HepG2 (cell line): ENCODE results near the gene ABHD15. TPM values are rescaled to one million over a fixed set of nuclear protein-coding genes. Genes with fewer than 3 reads are reported as not detected.

Source experiments
- ATF1 ChIP-seq: IDR thresholded peaks from 2 replicates; pipeline ENCODE4 v1.6.1; 2016; ENCODE audit warnings: mild to moderate bottlenecking, control low read depth
- ATRX ChIP-seq: sonication (generic); formaldehyde crosslinking; IDR thresholded peaks from 2 replicates; pipeline ENCODE4 v1.4.0; 2020; ENCODE audit warnings: missing genetic modification reagents, borderline replicate concordance
- KDM5B ChIP-seq: sonication (generic); formaldehyde crosslinking; IDR thresholded peaks from 2 replicates; pipeline ENCODE4 v1.4.0; 2020; ENCODE audit warnings: missing genetic modification reagents, mild to moderate bottlenecking, borderline replicate concordance
- RFX5 ChIP-seq: IDR thresholded peaks from 2 replicates; pipeline ENCODE4 v1.6.1; 2011; ENCODE audit warnings: low read depth, low read length, improper control_type of control experiment
- SETDB1 ChIP-seq: sonication (generic); formaldehyde crosslinking; IDR thresholded peaks from 2 replicates; pipeline ENCODE4 v1.5.1; 2020; ENCODE audit warnings: missing genetic modification reagents, mild to moderate bottlenecking, borderline replicate concordance
- ZNF451 ChIP-seq: sonication (generic); formaldehyde crosslinking; IDR thresholded peaks from 2 replicates; pipeline ENCODE4 v1.5.0; 2020; ENCODE audit warnings: mild to moderate bottlenecking, missing genetic modification reagents
- ZSCAN20 ChIP-seq: sonication (generic); formaldehyde crosslinking; IDR thresholded peaks from 2 replicates; pipeline ENCODE4 v1.4.0; 2020; ENCODE audit warnings: missing genetic modification reagents, mild to moderate bottlenecking, borderline replicate concordance
- polyA plus RNA-seq, 8 experiments: library from polyadenylated mRNA; depleted of rRNA in 3 of 8; stranded (reverse) in 7 of 8; unstranded in 1 of 8; fragments of >200 nt; fragmentation: Illumina TruSeq in 4 of 8; extraction: Trizol in 4 of 8; gene quantifications; 2 replicates each; pipeline versions ENCODE4 v1.2.1 to v1.2.3, GENCODE V29; 2011 to 2016; ENCODE audit warnings: low read depth in 4 of 8, missing spikeins in 1 of 8, mixed read lengths in 1 of 8; ENCODE audit not compliant: insufficient read depth in 1 of 8
- total RNA-seq, 5 experiments: library from RNA; depleted of rRNA; stranded (reverse); fragments of >200 nt; fragmentation: Illumina TruSeq; extraction: Trizol; gene quantifications; 2 replicates each; pipeline ENCODE4 v1.2.3, GENCODE V29; 2016; ENCODE audit warnings: low read depth in 1 of 5
- TF ChIP-seq, protein P1 (sequence below): sonication (generic); formaldehyde crosslinking; IDR thresholded peaks from one replicate; pipeline ENCODE4 v1.5.1; 2020; ENCODE audit warnings: mild to moderate bottlenecking, missing genetic modification reagents; ENCODE audit errors: not compliant biosample characterization
- TF ChIP-seq, protein P2 (sequence below): sonication (generic); formaldehyde crosslinking; IDR thresholded peaks from 2 replicates; pipeline ENCODE4 v1.5.0; 2020; ENCODE audit warnings: mild to moderate bottlenecking, missing genetic modification reagents, borderline replicate concordance
- TF ChIP-seq, protein P3 (sequence below): sonication (generic); formaldehyde crosslinking; IDR thresholded peaks from 2 replicates; pipeline ENCODE4 v1.8.0; 2022; ENCODE audit warnings: mild to moderate bottlenecking, missing genetic modification reagents

The ABHD15 gene
- total and polyA plus RNA-seq, 2 of the 13 experiments (the other 11 are each of a cell fraction or from before 2014, with no cell fraction given) = 2.4 to 7.7 TPM

DNA sequence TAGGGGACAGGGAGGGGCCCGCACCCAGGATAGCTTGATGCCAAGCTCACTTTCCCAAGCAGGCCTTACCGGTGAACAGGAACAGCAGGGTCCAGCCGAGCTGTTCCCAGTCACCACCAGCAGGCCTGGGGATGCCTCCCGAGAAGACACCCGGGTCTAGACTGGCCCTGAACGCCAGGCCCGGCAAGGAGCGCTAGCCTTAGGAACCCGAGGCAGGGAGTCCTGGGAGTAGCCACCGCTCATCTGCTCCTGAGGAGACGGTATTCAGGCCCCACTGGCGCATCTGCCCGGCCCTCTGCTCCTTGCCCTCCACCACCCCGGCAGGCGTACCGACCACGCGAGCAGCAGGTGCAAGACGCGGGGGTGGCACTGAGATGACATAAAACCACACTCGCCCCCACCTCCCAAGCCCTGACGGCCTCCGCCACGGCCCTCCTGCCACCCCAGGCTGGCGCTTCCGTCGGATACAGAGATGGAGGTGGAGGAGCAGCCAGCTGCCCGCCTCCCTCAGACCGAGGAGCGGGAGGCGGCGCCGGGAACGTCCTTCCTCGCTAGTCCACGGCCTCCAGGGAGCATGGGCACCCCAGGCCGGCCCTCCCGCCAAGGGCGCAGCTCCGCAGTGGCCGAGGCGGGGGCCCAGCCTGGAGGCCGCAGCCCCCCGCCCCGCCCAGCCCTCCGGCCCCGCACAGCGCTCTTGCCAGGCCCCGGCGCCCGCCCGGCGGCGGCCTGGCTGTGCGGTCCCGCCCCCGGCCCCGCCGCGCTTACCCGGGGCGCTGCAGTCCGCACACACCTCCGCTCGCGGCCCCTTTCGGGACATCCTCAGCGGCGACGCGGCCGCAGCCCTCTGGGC is 21.9 kb upstream of the ABHD15 start (continued):
- TF ChIP-seq, protein P1, sequence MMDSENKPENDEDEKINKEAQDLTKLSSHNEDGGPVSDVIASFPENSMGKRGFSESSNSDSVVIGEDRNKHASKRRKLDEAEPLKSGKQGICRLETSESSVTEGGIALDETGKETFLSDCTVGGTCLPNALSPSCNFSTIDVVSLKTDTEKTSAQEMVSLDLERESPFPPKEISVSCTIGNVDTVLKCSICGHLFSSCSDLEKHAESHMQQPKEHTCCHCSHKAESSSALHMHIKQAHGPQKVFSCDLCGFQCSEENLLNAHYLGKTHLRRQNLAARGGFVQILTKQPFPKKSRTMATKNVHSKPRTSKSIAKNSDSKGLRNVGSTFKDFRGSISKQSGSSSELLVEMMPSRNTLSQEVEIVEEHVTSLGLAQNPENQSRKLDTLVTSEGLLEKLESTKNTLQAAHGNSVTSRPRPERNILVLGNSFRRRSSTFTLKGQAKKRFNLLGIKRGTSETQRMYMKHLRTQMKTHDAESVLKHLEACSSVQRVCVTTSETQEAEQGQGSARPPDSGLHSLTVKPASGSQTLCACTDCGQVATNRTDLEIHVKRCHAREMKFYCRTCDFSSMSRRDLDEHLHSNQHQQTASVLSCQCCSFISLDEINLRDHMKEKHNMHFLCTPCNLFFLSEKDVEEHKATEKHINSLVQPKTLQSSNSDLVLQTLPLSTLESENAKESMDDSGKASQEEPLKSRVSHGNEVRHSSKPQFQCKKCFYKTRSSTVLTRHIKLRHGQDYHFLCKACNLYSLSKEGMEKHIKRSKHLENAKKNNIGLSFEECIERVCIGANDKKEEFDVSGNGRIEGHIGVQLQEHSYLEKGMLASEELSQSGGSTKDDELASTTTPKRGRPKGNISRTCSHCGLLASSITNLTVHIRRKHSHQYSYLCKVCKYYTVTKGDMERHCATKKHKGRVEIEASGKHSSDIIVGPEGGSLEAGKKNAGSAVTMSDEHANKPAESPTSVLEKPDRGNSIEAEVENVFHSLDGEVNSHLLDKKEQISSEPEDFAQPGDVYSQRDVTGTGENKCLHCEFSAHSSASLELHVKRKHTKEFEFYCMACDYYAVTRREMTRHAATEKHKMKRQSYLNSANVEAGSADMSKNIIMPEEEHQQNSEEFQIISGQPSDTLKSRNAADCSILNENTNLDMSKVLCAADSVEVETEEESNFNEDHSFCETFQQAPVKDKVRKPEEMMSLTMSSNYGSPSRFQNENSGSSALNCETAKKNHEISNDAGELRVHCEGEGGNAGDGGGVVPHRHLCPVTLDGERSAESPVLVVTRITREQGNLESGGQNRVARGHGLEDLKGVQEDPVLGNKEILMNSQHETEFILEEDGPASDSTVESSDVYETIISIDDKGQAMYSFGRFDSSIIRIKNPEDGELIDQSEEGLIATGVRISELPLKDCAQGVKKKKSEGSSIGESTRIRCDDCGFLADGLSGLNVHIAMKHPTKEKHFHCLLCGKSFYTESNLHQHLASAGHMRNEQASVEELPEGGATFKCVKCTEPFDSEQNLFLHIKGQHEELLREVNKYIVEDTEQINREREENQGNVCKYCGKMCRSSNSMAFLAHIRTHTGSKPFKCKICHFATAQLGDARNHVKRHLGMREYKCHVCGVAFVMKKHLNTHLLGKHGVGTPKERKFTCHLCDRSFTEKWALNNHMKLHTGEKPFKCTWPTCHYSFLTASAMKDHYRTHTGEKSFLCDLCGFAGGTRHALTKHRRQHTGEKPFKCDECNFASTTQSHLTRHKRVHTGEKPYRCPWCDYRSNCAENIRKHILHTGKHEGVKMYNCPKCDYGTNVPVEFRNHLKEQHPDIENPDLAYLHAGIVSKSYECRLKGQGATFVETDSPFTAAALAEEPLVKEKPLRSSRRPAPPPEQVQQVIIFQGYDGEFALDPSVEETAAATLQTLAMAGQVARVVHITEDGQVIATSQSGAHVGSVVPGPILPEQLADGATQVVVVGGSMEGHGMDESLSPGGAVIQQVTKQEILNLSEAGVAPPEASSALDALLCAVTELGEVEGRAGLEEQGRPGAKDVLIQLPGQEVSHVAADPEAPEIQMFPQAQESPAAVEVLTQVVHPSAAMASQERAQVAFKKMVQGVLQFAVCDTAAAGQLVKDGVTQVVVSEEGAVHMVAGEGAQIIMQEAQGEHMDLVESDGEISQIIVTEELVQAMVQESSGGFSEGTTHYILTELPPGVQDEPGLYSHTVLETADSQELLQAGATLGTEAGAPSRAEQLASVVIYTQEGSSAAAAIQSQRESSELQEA (CRISPR knock-in tag) = no peak
- TF ChIP-seq ATF1 (CRISPR knock-in tag) (no peak), RFX5 (no peak), ZNF451 (0 out of 2 replicates have a peak, but pooled peaks have one; percentile 26), SETDB1 (no peak), ATRX (CRISPR knock-in tag) (no peak), ZSCAN20 (CRISPR knock-in tag) (no peak), KDM5B (no peak)
- TF ChIP-seq, protein P2, sequence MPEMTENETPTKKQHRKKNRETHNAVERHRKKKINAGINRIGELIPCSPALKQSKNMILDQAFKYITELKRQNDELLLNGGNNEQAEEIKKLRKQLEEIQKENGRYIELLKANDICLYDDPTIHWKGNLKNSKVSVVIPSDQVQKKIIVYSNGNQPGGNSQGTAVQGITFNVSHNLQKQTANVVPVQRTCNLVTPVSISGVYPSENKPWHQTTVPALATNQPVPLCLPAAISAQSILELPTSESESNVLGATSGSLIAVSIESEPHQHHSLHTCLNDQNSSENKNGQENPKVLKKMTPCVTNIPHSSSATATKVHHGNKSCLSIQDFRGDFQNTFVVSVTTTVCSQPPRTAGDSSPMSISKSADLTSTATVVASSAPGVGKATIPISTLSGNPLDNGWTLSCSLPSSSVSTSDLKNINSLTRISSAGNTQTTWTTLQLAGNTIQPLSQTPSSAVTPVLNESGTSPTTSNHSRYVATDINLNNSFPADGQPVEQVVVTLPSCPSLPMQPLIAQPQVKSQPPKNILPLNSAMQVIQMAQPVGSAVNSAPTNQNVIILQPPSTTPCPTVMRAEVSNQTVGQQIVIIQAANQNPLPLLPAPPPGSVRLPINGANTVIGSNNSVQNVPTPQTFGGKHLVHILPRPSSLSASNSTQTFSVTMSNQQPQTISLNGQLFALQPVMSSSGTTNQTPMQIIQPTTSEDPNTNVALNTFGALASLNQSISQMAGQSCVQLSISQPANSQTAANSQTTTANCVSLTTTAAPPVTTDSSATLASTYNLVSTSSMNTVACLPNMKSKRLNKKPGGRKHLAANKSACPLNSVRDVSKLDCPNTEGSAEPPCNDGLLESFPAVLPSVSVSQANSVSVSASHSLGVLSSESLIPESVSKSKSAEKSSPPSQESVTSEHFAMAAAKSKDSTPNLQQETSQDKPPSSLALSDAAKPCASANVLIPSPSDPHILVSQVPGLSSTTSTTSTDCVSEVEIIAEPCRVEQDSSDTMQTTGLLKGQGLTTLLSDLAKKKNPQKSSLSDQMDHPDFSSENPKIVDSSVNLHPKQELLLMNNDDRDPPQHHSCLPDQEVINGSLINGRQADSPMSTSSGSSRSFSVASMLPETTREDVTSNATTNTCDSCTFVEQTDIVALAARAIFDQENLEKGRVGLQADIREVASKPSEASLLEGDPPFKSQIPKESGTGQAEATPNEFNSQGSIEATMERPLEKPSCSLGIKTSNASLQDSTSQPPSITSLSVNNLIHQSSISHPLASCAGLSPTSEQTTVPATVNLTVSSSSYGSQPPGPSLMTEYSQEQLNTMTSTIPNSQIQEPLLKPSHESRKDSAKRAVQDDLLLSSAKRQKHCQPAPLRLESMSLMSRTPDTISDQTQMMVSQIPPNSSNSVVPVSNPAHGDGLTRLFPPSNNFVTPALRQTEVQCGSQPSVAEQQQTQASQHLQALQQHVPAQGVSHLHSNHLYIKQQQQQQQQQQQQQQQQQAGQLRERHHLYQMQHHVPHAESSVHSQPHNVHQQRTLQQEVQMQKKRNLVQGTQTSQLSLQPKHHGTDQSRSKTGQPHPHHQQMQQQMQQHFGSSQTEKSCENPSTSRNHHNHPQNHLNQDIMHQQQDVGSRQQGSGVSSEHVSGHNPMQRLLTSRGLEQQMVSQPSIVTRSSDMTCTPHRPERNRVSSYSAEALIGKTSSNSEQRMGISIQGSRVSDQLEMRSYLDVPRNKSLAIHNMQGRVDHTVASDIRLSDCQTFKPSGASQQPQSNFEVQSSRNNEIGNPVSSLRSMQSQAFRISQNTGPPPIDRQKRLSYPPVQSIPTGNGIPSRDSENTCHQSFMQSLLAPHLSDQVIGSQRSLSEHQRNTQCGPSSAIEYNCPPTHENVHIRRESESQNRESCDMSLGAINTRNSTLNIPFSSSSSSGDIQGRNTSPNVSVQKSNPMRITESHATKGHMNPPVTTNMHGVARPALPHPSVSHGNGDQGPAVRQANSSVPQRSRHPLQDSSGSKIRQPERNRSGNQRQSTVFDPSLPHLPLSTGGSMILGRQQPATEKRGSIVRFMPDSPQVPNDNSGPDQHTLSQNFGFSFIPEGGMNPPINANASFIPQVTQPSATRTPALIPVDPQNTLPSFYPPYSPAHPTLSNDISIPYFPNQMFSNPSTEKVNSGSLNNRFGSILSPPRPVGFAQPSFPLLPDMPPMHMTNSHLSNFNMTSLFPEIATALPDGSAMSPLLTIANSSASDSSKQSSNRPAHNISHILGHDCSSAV (CRISPR knock-in tag) = no peak
- TF ChIP-seq, protein P3, sequence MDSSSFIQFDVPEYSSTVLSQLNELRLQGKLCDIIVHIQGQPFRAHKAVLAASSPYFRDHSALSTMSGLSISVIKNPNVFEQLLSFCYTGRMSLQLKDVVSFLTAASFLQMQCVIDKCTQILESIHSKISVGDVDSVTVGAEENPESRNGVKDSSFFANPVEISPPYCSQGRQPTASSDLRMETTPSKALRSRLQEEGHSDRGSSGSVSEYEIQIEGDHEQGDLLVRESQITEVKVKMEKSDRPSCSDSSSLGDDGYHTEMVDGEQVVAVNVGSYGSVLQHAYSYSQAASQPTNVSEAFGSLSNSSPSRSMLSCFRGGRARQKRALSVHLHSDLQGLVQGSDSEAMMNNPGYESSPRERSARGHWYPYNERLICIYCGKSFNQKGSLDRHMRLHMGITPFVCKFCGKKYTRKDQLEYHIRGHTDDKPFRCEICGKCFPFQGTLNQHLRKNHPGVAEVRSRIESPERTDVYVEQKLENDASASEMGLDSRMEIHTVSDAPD (CRISPR knock-in tag) = no peak
